Activated CD8-positive, alpha-beta memory T cell treated with anti-CD3 and anti-CD28 coated beads for 24 hours (primary cell): ENCODE measurements around the gene CSF2RB.
"Not testable (repeated sequence)": the region's sequence is repeated elsewhere in the genome, so short reads cannot be mapped to it uniquely, and the experiment has no call there.

Experiments
- DNase-seq: peaks from one replicate; pipeline ENCODE4 v3.0.0-alpha.2; 2020

CSF2RB gene

GRCh38 chr22:36977401-36977861 lies 64.0 kb downstream of the CSF2RB start:
- peak; percentile 88 for DNase-seq

DNA sequence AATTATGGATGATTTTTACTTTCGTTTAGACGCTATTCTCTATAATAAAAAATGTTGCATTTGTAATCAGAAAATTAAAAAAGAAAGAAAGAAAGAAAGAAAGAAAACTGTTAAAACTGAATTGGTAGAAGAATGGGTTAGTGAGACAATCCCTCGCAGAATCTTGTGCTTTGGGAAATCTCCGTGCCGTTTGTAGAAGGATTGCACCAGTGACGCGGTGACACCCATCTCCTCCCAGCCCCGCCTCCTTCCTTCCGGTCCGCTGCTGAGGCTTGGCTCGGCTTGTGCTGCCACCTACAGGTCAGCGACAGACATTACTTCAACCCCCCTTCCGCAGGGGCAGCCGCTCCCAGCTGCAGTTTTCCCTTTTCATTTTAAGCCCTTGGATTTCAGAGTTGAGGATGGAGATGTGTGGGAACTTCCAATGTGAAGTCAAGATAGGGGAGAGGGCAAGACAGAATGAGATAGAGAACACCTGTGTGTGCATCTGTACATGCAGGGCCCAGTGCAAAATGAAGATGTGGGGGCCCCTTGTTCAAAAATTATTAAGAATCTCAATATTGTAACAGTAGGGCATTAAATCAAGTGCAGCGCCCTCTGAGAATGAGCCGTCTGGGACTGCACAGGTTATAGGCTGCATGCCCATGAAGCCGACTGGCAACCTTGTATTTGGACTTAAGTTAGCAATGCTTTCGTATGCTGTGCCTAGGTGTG lies 64.7 kb downstream of the CSF2RB start:
- DNase-seq: peak; percentile 94

DNA sequence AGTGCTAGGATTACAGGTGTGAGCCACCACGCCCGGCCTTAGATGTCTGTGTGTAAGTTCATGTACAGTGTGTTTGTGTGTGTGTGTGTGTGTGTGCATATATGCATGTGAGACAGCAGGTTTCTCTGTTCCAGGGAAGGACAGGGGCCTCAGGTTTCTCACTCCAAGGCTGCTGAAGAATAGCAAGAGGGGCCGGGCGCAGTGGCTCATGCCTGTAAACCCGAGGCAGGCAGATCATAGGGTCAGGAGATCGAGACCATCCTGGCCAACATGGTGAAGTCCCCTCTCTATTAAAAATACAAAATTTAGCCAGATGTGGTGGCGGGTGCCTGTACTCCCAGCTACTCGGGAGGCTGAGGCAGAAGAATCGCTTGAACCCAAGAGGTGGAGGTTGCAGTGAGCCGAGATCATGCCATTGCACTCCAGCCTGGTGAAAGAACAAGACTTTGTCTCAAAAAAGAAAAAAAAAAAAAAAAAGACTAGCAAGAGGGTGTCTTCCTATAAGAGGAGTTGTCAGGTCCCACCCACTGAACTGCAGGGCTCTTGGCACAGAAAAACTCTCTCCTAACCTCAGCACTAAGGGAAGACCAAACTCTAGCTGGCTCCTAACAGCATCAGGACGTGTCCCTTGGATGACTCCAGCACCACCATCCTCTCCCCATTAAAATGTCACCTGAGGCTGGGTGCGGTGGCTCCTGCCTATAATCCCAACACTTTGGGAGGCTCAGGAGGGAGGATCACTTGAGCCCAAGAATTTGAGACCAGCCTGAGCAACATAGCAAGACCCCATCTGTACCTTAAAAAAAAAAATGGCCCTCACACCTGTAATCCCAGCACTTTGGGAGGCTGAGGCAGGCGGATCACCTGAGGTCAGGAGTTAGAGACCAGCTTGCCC lies 65.8 kb downstream of the CSF2RB start:
- no peak for DNase-seq

GRCh38 chr22:36981247-36981775 lies 67.9 kb downstream of the CSF2RB start:
- no peak for DNase-seq

GRCh38 chr22:36982136-36982535 lies 68.7 kb downstream of the CSF2RB start:
- peak; percentile 32 for DNase-seq

GRCh38 chr22:36985211-36985889 lies 71.9 kb downstream of the CSF2RB start:
- DNase-seq: peak; percentile 43

GRCh38 chr22:36986242-36986821 lies 72.9 kb downstream of the CSF2RB start:
- peak; percentile 76 for DNase-seq

- no peak for DNase-seq
Measured at GRCh38 chr22:36988075-36988832, 74.8 kb downstream of the CSF2RB start.

DNA sequence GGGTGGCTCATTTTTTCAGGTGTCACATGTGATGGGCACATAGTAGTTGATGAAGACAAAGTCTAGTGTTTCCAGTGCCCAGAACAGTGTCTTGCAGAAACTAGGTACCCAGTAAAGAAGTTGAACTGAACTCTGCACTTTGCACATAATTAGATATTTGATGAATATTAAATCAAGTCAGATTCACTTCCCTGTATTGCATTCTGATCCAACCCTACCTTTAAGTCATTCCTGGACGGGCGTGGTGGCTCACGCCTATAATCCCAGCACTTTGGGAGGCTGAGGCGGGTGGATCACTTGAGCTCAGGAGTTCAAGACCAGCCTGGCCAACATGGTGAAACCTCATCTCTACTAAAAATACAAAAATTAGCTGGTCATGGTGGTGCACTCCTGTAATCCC lies 75.6 kb downstream of the CSF2RB start:
- not testable (repeated sequence) for DNase-seq
